Fibroblast of skin of abdomen (primary cell): Measurements from ENCODE around the gene AGAP3. TPM values are rescaled to one million over a fixed set of nuclear protein-coding genes. Genes with fewer than 3 reads are reported as not detected.
A peak's percentile ranks its signal among the peaks of the same experiment; 100 is the strongest.
"Not testable (repeated sequence)": the region's sequence is repeated elsewhere in the genome, so short reads cannot be mapped to it uniquely, and the experiment has no call there.

Experiments used
- DNase-seq: peaks from one replicate; pipeline ENCODE4 v3.0.0-alpha.2; 2013
- polyA plus RNA-seq, 2 experiments: library from polyadenylated mRNA; unstranded; fragments of 120-200 nt; gene quantifications; one replicate each; pipeline ENCODE4 v1.2.1, GENCODE V29; 2013; ENCODE audit not compliant: insufficient read length in 2 of 2

The AGAP3 gene
- polyA plus RNA-seq (2013, experiment 1 of 2; ENCODE audit: insufficient read length), result 63.8 TPM
- 63.6 TPM for polyA plus RNA-seq (2013, experiment 2 of 2; ENCODE audit: insufficient read length)

GRCh38 chr7:151085691-151086620 lies at the start of gene AGAP3:
Gene AGAP3 (plus strand): TSS chr7:151086475. CDS start chr7:151086742, 267 bp downstream.
- peak; percentile 81 for DNase-seq

- peak; percentile 89 for DNase-seq
Observed at GRCh38 chr7:151038951-151039849, 47.1 kb upstream of the AGAP3 start.

- no peak for DNase-seq
Observed at GRCh38 chr7:151039850-151040548, 46.3 kb upstream of the AGAP3 start.

GRCh38 chr7:151040616-151041375 lies 45.5 kb upstream of the AGAP3 start:
- DNase-seq, result no peak

GRCh38 chr7:151043449-151043848 lies 42.8 kb upstream of the AGAP3 start:
- not testable (repeated sequence) for DNase-seq

GRCh38 chr7:151043959-151044358 lies 42.3 kb upstream of the AGAP3 start:
- DNase-seq, result no peak

GRCh38 chr7:151045262-151045661 lies 41.0 kb upstream of the AGAP3 start:
- DNase-seq, result no peak

- no peak for DNase-seq
Observed at GRCh38 chr7:151045967-151046366, 40.3 kb upstream of the AGAP3 start.

GRCh38 chr7:151046603-151047573 lies 39.4 kb upstream of the AGAP3 start:
- DNase-seq, result peak; percentile 69

- no peak for DNase-seq
Observed at GRCh38 chr7:151047976-151048815, 38.1 kb upstream of the AGAP3 start, which contains the start of gene ASIC3. Gene ASIC3 (plus strand): TSS chr7:151048531. CDS start chr7:151048886, 355 bp downstream.

- DNase-seq, result no peak
Observed at GRCh38 chr7:151048911-151049463, 37.3 kb upstream of the AGAP3 start.

GRCh38 chr7:151051108-151051507 lies 35.2 kb upstream of the AGAP3 start:
- peak; percentile 59 for DNase-seq

GRCh38 chr7:151053096-151053495 lies 33.2 kb upstream of the AGAP3 start:
- DNase-seq, result no peak

GRCh38 chr7:151053751-151054150 lies 32.5 kb upstream of the AGAP3 start:
- DNase-seq, result no peak

GRCh38 chr7:151056283-151056665 lies 30.0 kb upstream of the AGAP3 start:
- DNase-seq, result no peak

- DNase-seq, result no peak
Observed at GRCh38 chr7:151056666-151057505, 29.4 kb upstream of the AGAP3 start.

GRCh38 chr7:151057506-151057988 lies 28.7 kb upstream of the AGAP3 start, which contains the start of gene CDK5:
Gene CDK5 (minus strand): TSS chr7:151057897. CDS start chr7:151057848, 49 bp downstream.
- DNase-seq, result no peak
